HG02623 (cell line): ENCODE data around the gene STAB1.

Experiments
- ATAC-seq: cut with Tn5 transposase; IDR thresholded peaks from one replicate; pipeline ENCODE4 v1.9.1; 2021; ENCODE audit warnings: moderate library complexity; ENCODE audit not compliant: unreplicated experiment

Gene STAB1

GRCh38 chr3:52534281-52535183, 39.4 kb downstream of the STAB1 start:
- ATAC-seq, result no peak

- ATAC-seq, result no peak
Measured at GRCh38 chr3:52535411-52536111, 40.4 kb downstream of the STAB1 start.

- ATAC-seq, result no peak
Measured at GRCh38 chr3:52536112-52536368, 40.9 kb downstream of the STAB1 start.

DNA sequence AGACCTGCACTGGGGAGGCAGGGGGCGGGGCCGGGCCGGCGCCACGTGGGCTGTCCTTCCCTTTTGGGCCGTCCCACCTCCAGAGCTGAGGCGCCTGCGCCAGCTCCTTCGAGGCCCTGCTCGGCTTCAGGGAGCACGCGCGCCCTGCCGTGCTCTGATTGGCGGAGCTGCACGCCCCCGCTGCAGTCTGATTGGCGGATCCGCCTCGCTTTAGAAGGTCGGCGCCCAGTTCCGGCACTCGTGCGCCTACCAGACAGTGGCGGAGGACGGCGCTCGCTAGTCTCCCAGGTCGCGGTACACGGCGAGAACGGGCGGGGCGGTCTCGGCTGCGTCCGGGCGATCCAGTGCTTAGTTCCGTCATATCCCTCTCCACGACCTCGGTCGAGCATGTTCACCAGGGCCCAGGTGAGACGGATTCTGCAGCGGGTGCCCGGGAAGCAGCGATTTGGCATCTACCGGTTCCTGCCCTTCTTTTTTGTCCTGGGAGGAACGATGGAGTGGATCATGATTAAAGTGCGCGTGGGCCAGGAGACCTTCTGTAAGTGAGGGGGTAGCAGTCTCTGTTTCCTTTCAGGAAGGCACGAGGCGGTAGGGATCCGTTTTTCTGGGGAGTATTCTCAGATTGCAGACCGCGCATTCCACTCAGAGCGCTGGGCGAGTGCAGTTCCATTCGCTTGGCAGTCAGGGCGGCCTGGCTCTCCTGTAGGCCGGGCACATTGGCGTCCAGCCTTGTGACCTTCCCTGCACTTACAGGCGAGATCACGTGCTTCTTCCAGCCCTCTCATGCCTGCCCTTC, 41.4 kb downstream of the STAB1 start, which contains the start of gene UQCC5:
Gene UQCC5, plus strand, starts transcription at position 237 of the 796 bp plus-strand sequence. Its CDS starts 151 bp downstream, at position 388.
- peak; percentile 81 for ATAC-seq

DNA sequence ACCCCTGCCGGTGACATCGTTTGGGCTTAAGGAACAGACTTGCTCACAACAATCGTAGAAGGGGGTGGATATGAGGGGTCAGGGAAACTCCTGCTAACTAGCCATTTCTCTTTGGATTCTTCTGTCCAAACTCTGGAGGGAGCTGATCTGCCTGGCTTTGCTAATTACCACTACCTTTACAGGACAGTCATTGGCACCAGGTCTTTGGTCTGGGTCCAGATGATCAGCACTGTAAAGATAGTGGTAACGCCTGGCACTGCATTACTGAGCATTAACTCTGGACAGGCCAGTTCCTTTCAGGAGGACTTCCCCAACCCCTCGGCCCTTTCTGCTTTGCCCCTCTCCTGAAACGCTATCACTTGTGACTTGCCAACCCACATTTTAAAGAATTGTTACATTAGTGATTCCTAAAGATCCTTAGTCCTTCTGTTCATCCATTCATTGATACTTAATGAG, 42.1 kb downstream of the STAB1 start:
- ATAC-seq, result no peak

GRCh38 chr3:52537726-52538421, 42.7 kb downstream of the STAB1 start:
- ATAC-seq, result no peak

GRCh38 chr3:52539010-52539653, 44.0 kb downstream of the STAB1 start:
- ATAC-seq, result no peak

- ATAC-seq, result no peak
Measured at GRCh38 chr3:52541050-52541449, 45.9 kb downstream of the STAB1 start.

DNA sequence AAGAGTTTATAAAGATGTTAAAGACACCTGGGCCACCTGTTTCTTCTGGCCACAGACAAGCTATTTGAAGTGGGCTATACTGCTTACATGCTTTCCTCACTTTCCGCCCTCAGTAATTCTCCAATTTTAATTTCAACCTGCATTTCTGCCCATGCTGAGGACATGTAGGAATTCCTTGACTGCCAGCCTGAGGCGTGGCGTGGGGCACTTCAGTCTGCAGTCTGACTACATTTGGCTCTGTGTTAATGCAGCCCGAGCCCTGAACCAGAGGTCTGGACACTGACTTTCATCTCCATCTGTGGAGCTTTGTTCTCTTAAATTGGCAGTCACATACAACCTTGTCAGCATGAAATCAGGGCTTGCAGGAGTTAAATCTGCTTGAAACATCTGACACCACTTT, 49.8 kb downstream of the STAB1 start:
- no peak for ATAC-seq

GRCh38 chr3:52546111-52546901, 51.2 kb downstream of the STAB1 start:
- ATAC-seq, result no peak

DNA sequence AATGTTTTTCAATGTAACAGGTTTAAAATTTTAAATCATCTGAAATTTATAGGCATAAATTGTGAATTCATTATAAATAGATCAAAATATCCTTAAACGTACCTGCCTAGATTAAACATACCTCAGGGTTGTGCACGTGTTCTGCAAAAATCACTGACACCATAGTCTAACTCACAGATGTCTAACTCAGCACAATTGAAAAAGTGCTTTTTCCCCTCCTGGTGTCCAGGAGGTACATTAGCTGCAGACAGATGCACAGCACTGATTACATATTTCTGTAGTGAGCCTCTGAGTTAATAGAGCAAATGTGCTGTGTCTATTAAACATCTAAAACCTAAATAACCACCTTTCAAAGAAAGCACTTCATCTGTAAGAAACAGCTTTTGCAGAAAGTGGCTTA, 52.0 kb downstream of the STAB1 start:
- no peak for ATAC-seq

DNA sequence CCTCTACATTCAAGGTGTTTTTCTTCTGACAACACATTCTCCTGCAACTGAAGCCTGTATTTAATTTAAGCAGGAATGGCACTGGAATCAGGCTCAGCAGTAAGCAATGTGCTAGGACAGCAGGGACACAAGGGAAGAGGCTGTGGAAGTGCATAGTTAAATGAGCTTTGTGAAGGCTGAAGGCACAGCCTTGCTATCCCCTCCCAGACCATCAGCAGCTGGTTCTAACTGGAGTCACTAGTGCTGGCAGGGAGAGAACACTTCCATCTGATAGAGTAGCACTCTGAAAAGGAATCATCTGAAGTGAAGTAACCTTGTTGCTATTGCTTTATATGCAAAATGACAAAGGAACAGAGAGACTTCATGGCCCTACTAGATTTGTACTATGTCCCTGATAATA, 56.0 kb downstream of the STAB1 start:
- no peak for ATAC-seq

DNA sequence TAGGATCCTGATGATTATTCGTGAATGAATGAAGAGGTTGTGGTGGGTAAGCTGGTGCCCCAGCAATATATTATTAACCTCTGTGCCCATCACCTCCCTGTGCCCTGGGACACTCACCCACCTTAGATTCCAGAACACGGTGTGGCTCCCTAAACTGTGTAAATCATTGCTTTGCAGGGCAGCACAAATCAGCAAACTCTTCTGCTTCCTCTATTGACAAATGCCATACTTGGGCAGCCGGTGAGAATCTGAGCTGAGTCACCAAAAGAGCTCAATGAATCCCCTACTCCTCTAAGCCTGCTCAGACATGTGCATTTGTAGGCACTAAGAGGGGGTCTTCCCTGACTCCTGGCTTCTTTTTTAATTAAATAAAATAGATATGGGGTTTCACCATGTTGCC, 57.0 kb downstream of the STAB1 start:
- no peak for ATAC-seq

DNA sequence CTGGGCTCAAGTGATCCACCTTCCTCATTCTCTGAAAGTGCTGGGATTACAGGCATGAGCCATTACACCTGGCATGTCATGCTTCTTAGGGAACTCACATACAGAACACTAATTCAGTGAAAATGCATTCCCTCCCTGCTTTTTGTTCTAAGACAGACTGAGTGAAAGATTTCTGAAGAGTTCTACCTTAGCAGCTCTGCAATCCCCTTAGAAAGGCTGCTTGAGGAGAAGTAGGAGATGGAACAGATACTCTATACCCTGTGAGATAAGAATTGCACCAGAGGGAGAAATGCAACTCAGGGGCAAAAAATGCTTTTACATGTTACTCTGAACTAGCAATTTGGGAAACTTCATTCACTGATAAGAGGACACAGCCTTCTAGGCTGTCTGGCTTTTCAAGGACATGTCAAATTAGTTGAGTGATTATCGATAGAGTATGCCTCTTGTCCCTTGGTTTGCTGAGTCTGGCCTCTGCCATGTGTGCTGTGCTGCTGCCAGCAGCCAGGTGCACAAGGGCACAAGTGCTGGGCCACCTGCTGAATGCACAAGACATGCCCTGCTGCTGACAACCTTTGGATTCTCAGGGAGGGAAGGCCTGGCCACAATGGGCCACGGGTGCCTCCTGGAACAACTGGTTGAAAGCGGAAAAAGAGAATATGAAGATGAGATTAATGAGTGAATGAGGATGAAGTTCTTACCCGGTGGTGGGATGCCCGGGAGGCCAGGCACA, 59.1 kb downstream of the STAB1 start:
- ATAC-seq, result no peak

DNA sequence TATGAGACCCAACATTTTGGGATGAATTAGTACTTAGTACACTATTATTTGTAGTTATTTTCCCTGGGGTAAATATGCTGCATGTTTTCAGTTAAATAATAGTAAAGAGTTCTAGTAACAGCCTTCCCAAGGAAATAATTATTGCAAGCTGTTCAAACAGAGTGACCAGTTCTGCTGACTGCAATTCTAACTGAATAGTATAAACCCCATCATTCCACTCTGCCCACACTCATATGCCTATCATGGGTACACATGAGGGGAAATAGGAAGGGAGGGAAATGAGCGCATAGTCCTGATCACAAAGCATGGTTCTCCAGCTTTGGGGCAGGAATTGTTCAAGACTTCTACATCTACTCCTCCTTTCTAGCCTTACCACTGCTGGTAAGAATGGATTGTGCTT, 59.9 kb downstream of the STAB1 start:
- no peak for ATAC-seq

DNA sequence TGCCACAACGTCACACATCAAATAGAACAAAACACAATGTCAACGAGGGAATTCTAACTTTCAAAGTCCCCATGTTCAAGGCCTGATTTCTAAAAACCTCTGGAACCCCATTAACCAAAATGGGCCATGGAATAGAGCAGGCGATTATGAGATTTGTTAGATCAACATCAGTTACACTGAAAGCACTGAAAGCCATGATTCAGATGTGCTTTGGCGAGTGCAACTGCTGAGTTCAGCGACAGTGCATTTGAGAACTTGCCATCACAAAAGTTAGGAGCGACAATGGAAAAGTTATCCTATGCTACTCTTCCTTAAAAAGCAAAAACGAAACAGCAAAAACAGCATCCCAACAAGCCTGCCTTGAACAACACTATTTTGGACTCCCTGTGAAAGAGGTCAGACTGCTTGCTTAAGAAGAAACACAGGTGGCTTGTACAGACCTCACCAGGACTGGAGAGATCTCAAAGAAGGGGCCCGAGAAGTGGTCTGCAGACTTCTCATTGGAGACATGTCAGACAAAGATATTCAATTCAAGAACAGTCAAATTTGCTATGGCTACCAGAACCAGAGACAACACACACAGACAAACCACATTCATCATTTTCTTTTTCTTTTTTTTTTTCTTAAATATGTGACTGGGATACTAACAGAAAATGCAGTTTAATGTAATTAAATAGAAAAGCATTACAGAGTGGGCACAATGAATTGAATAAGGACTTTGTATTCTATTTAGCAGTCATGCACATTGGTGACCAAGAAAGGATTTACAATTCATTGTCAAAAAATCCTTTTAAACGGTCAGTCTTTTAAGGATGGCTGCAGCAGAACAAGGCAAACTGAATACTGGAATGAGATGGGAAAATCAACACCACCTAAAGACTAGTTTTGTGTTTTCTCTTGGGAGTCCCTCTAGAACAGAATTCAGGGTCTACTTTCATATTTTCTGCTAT, 62.1 kb downstream of the STAB1 start:
- ATAC-seq, result no peak

DNA sequence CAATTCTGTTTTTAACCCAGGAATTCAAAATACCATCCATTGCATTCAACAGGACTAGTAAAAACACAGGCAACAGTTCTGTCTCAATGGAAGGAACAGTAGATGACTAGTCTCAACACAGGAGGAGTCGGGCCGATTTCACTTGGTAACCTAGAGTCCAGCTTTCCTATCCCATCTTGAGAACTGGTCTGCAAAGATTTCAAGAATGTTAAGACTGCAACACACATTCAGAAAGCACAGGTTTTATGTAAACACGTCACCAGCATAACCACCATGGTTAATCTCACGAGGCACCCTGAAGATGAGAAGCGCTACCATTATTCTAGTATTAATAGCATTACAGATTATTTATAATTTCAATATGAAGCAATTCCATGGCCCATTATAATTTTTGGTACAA, 63.3 kb downstream of the STAB1 start:
- no peak for ATAC-seq
